Measurements from ENCODE around the gene SMAD9.

GRCh38 chr13:36862722-36863121, 57.3 kb downstream of the SMAD9 start:
- TF ChIP-seq POLR2A (IDR thresholded peaks at IDR 0.05; ENCODE audit: control extremely low read depth in 1 of 2, low read depth in 2 of 2, low read length in 2 of 2) (no peak), BRCA1 (IDR thresholded peaks at IDR 0.05; ENCODE audit: low read depth, low read length) (no peak), CTCF (IDR thresholded peaks at IDR 0.05; ENCODE audit: control extremely low read depth in 1 of 3, insufficient read depth in 1 of 3, low read depth in 1 of 3, low read length in 3 of 3) (no peak), KDM5A (IDR thresholded peaks at IDR 0.05; ENCODE audit: low read length) (no peak), EZH2 (IDR thresholded peaks at IDR 0.05; ENCODE audit: low read depth, low read length, severe bottlenecking) (no peak), CBX8 (IDR thresholded peaks at IDR 0.05; ENCODE audit: borderline replicate concordance, low read depth, low read length) (no peak)
